K562 (cell line): ENCODE measurements around the gene GUCY1A2.

ENCODE experiments used
- ZNF184 ChIP-seq: sonication (generic); formaldehyde crosslinking; IDR thresholded peaks from 2 replicates; pipeline ENCODE4 v1.5.0; 2020; ENCODE audit warnings: missing genetic modification reagents
- TF ChIP-seq, protein P1 (sequence below), 3 experiments: IDR thresholded peaks in 2 of 3; conservative IDR thresholded peaks in 1 of 3; 2 replicates each; pipeline ENCODE4 v1.5.1; 2011 to 2012; ENCODE audit warnings: low read length in 3 of 3, mild to moderate bottlenecking in 3 of 3, control low read depth in 2 of 3, improper control_type of control experiment in 1 of 3, inconsistent platforms in 1 of 3, low read depth in 1 of 3, mixed read lengths in 1 of 3, moderate library complexity in 1 of 3; ENCODE audit not compliant: insufficient read depth in 2 of 3

GRCh38 chr11:106708348-106708747, 309.9 kb downstream of the GUCY1A2 start:
- TF ChIP-seq, protein P1, sequence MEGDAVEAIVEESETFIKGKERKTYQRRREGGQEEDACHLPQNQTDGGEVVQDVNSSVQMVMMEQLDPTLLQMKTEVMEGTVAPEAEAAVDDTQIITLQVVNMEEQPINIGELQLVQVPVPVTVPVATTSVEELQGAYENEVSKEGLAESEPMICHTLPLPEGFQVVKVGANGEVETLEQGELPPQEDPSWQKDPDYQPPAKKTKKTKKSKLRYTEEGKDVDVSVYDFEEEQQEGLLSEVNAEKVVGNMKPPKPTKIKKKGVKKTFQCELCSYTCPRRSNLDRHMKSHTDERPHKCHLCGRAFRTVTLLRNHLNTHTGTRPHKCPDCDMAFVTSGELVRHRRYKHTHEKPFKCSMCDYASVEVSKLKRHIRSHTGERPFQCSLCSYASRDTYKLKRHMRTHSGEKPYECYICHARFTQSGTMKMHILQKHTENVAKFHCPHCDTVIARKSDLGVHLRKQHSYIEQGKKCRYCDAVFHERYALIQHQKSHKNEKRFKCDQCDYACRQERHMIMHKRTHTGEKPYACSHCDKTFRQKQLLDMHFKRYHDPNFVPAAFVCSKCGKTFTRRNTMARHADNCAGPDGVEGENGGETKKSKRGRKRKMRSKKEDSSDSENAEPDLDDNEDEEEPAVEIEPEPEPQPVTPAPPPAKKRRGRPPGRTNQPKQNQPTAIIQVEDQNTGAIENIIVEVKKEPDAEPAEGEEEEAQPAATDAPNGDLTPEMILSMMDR (IDR thresholded peaks at IDR 0.05 in 2 of 3, conservative IDR thresholded peaks at IDR 0.05 in 1 of 3; ENCODE audit: insufficient read depth in 2 of 3, low read depth in 1 of 3, low read length in 3 of 3) = no peak
- no peak for TF ChIP-seq ZNF184 (CRISPR knock-in tag)
